ENCODE data around the gene SERPINI1.
A peak's percentile ranks its signal among the peaks of the same experiment; 100 is the strongest.

The SERPINI1 gene

DNA sequence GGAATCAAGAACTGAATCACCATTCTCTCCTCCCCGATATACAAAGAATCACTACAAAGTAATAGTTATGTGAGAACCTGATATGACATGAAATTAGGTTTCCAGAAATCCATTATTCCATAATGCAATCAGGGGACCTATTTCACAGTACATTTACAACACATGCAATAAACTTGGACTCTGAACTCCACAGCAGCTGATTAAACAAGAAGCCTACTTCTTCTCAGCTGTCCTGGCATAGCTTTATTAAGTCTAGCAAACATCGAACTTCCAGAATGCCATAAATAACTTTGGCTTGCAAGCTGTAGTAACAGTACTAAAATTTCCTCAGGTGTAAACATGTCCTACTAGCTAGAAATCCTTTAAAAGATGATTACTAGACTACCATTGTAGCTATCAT lies 18.6 kb upstream of the SERPINI1 start:
- H3K9me3 ChIP-seq (ENCODE audit: control insufficient read depth, insufficient read depth, low read length), result 0 out of 2 replicates have a peak, but pooled peaks cover 5% of the 10 kb centered on the region
- H3K27ac ChIP-seq (ENCODE audit: low read depth, low read length), result no peak overlapping the region
- no peaks in the 10 kb centered on the region for H3K27me3 ChIP-seq (ENCODE audit: control insufficient read depth, insufficient read depth, low read length)
- H3K9ac ChIP-seq (ENCODE audit: low read depth, low read length), result no peak overlapping the region
- H3K4me3 ChIP-seq (ENCODE audit: low read depth, low read length), result no peak overlapping the region
- no peaks in the 10 kb centered on the region for H3K4me1 ChIP-seq (ENCODE audit: control insufficient read depth, insufficient read depth, low read length)
- peaks cover 46% of the 10 kb centered on the region for H3K36me3 ChIP-seq (ENCODE audit: control insufficient read depth, insufficient read depth, low read length)

DNA sequence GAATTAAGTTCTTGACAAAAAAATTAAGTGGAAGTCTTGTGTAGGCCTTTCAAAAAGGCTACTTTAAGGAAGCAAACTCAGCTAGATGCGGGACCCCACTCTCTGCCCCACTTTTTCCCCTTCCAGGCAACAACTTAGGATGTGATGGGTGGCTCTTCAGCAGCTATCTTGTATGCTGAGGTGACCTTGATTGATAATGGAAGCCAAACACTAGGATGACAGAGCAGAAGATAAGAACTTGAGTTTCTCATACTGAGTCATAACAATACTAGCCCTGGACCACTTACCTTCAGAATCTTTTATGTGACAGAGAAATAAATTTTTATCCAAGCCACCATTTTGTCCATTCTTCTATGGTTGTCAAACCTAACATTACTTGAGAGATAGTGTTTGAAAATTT lies 16.9 kb upstream of the SERPINI1 start:
- Histone ChIP-seq H3K9ac (ENCODE audit: low read depth, low read length) (no peak overlapping the region), H3K36me3 (ENCODE audit: control insufficient read depth, insufficient read depth, low read length) (peaks cover 48% of the 10 kb centered on the region), H3K4me3 (ENCODE audit: low read depth, low read length) (no peak overlapping the region), H3K27ac (ENCODE audit: low read depth, low read length) (no peak overlapping the region), H3K9me3 (ENCODE audit: control insufficient read depth, insufficient read depth, low read length) (0 out of 2 replicates have a peak, but pooled peaks cover 6% of the 10 kb centered on the region), H3K4me1 (ENCODE audit: control insufficient read depth, insufficient read depth, low read length) (peaks cover 5% of the 10 kb centered on the region), H3K27me3 (ENCODE audit: control insufficient read depth, insufficient read depth, low read length) (no peaks in the 10 kb centered on the region)

- Histone ChIP-seq H3K27ac (ENCODE audit: low read depth, low read length) (no peak overlapping the region), H3K9ac (ENCODE audit: low read depth, low read length) (no peak overlapping the region), H3K9me3 (ENCODE audit: control insufficient read depth, insufficient read depth, low read length) (0 out of 2 replicates have a peak, but pooled peaks cover 6% of the 10 kb centered on the region), H3K4me1 (ENCODE audit: control insufficient read depth, insufficient read depth, low read length) (peaks cover 27% of the 10 kb centered on the region), H3K27me3 (ENCODE audit: control insufficient read depth, insufficient read depth, low read length) (no peaks in the 10 kb centered on the region), H3K4me3 (ENCODE audit: low read depth, low read length) (no peak overlapping the region), H3K36me3 (ENCODE audit: control insufficient read depth, insufficient read depth, low read length) (peaks cover 26% of the 10 kb centered on the region)
Observed at GRCh38 chr3:167723025-167723512, 12.5 kb upstream of the SERPINI1 start.

DNA sequence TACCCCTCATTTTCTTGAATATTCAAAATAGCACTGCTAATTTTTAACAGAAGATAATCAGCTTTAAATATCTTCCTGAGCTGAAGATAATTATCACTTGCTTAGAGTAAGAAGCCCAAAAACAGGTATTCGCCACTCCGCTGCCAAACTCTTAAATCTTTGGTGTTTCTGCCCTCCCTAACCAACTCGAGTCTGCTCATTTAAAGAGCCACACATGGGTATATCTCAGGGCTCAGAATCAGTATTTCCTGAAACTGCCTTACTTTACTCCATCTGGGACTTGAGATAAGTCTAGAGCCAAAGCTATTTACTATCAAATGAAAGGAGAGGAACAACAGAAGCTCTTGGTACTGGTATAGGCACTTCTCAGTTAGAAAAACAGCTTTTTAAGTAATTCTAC lies 11.6 kb upstream of the SERPINI1 start:
- Histone ChIP-seq H3K9me3 (ENCODE audit: control insufficient read depth, insufficient read depth, low read length) (0 out of 2 replicates have a peak, but pooled peaks cover 6% of the 10 kb centered on the region), H3K4me3 (ENCODE audit: low read depth, low read length) (no peak overlapping the region), H3K27ac (ENCODE audit: low read depth, low read length) (peak overlapping the region; percentile 50), H3K36me3 (ENCODE audit: control insufficient read depth, insufficient read depth, low read length) (peaks cover 18% of the 10 kb centered on the region), H3K9ac (ENCODE audit: low read depth, low read length) (no peak overlapping the region), H3K27me3 (ENCODE audit: control insufficient read depth, insufficient read depth, low read length) (no peaks in the 10 kb centered on the region), H3K4me1 (ENCODE audit: control insufficient read depth, insufficient read depth, low read length) (peaks cover 35% of the 10 kb centered on the region)

DNA sequence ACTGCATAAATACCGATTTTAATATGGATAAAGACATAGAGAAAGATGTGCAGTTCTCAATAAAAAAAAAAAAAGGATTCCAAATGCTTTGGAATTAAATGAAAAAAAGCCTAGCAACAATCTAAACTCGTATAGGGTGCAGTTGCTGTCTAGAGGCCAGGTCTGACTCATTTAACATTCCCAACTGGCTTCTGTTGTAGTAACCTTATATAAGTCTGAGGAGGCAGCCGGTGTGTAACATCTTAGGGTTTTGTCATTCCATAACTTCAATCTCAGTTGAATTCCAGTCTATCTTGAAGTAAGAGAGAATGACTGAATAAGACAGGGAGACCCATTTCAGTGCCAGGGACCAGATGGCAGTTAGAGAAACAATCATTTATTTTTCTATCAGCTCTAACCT lies 7.3 kb upstream of the SERPINI1 start:
- H3K27ac ChIP-seq (ENCODE audit: low read depth, low read length), result no peak overlapping the region
- no peak overlapping the region for H3K4me3 ChIP-seq (ENCODE audit: low read depth, low read length)
- peaks cover 67% of the 10 kb centered on the region for H3K4me1 ChIP-seq (ENCODE audit: control insufficient read depth, insufficient read depth, low read length)
- H3K9ac ChIP-seq (ENCODE audit: low read depth, low read length), result 0 out of 2 replicates have a peak overlapping the region, but pooled peaks have one; percentile 18
- H3K9me3 ChIP-seq (ENCODE audit: control insufficient read depth, insufficient read depth, low read length), result no peaks in the 10 kb centered on the region
- no peaks in the 10 kb centered on the region for H3K27me3 ChIP-seq (ENCODE audit: control insufficient read depth, insufficient read depth, low read length)
- H3K36me3 ChIP-seq (ENCODE audit: control insufficient read depth, insufficient read depth, low read length), result 0 out of 2 replicates have a peak, but pooled peaks cover 7% of the 10 kb centered on the region

DNA sequence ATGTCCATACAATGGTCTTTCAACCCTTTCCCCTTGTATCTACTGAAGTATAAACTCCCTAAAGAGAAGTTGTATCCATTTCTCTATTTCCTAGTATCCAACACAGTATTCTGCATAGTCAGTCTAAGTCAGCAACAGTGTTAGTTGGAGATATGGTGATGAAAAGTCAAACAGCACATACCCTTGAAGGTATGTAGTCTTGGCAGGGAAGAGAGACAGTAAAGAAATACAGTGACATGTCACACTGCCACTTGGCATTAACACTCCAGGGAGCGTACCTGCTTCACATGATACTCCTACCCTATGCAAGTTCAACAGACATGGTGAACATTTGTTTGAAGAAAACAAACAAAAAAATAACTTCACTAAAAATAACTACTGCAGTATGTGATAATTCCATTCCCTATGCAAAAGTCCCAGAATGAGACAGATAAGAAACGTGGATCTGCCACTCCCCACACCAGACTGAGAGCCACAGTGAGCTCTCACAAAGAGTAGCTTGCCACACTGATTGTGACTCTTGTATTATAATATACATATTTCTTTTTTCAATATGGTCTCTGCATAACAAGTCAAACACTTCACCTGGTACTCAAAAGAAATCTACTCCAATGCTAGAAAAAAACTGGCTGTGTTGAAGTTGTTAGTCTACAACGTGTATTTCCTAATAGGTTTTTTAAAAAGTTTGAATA lies 6.7 kb upstream of the SERPINI1 start:
- Histone ChIP-seq H3K9me3 (ENCODE audit: control insufficient read depth, insufficient read depth, low read length) (no peaks in the 10 kb centered on the region), H3K27ac (ENCODE audit: low read depth, low read length) (no peak overlapping the region), H3K27me3 (ENCODE audit: control insufficient read depth, insufficient read depth, low read length) (no peaks in the 10 kb centered on the region), H3K36me3 (ENCODE audit: control insufficient read depth, insufficient read depth, low read length) (0 out of 2 replicates have a peak, but pooled peaks cover 7% of the 10 kb centered on the region), H3K9ac (ENCODE audit: low read depth, low read length) (0 out of 2 replicates have a peak overlapping the region, but pooled peaks have one; percentile 18), H3K4me1 (ENCODE audit: control insufficient read depth, insufficient read depth, low read length) (peaks cover 62% of the 10 kb centered on the region), H3K4me3 (ENCODE audit: low read depth, low read length) (no peak overlapping the region)

DNA sequence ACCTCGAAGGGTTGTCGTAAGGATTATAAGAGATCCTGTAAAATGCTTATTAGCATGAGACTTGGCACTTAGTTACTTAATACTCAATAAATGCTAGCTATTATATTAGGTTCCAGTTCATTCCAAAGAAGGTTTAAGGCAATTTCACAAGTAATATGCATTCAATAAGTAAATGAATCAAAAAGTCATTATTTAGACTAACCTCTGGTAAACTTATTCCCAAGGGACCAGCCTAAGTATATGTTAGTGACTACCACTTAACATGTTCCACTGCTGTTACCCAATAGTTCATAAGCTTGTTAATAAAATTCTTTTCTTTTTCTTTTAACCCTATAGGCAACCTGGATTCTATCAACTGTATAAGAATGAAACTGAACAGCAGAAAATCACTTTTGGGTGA lies 5.9 kb upstream of the SERPINI1 start:
- no peaks in the 10 kb centered on the region for H3K27me3 ChIP-seq (ENCODE audit: control insufficient read depth, insufficient read depth, low read length)
- H3K4me3 ChIP-seq (ENCODE audit: low read depth, low read length), result no peak overlapping the region
- H3K9me3 ChIP-seq (ENCODE audit: control insufficient read depth, insufficient read depth, low read length), result no peaks in the 10 kb centered on the region
- no peak overlapping the region for H3K27ac ChIP-seq (ENCODE audit: low read depth, low read length)
- H3K4me1 ChIP-seq (ENCODE audit: control insufficient read depth, insufficient read depth, low read length), result peaks cover 56% of the 10 kb centered on the region
- 0 out of 2 replicates have a peak, but pooled peaks cover 7% of the 10 kb centered on the region for H3K36me3 ChIP-seq (ENCODE audit: control insufficient read depth, insufficient read depth, low read length)
- no peak overlapping the region for H3K9ac ChIP-seq (ENCODE audit: low read depth, low read length)

- H3K4me1 ChIP-seq (ENCODE audit: control insufficient read depth, insufficient read depth, low read length), result peaks cover 53% of the 10 kb centered on the region
- no peak overlapping the region for H3K27ac ChIP-seq (ENCODE audit: low read depth, low read length)
- no peak overlapping the region for H3K4me3 ChIP-seq (ENCODE audit: low read depth, low read length)
- H3K36me3 ChIP-seq (ENCODE audit: control insufficient read depth, insufficient read depth, low read length), result 0 out of 2 replicates have a peak, but pooled peaks cover 7% of the 10 kb centered on the region
- no peaks in the 10 kb centered on the region for H3K9me3 ChIP-seq (ENCODE audit: control insufficient read depth, insufficient read depth, low read length)
- H3K9ac ChIP-seq (ENCODE audit: low read depth, low read length), result no peak overlapping the region
- H3K27me3 ChIP-seq (ENCODE audit: control insufficient read depth, insufficient read depth, low read length), result no peaks in the 10 kb centered on the region
Observed at GRCh38 chr3:167731393-167731792, 4.1 kb upstream of the SERPINI1 start.

- H3K4me1 ChIP-seq (ENCODE audit: control insufficient read depth, insufficient read depth, low read length), result peaks cover 51% of the 10 kb centered on the region
- H3K27me3 ChIP-seq (ENCODE audit: control insufficient read depth, insufficient read depth, low read length), result no peaks in the 10 kb centered on the region
- H3K9me3 ChIP-seq (ENCODE audit: control insufficient read depth, insufficient read depth, low read length), result no peaks in the 10 kb centered on the region
- H3K27ac ChIP-seq (ENCODE audit: low read depth, low read length), result no peak overlapping the region
- H3K36me3 ChIP-seq (ENCODE audit: control insufficient read depth, insufficient read depth, low read length), result 0 out of 2 replicates have a peak, but pooled peaks cover 7% of the 10 kb centered on the region
- H3K4me3 ChIP-seq (ENCODE audit: low read depth, low read length), result peak overlapping the region; percentile 94
- no peak overlapping the region for H3K9ac ChIP-seq (ENCODE audit: low read depth, low read length)
Observed at GRCh38 chr3:167732313-167733065, 3.0 kb upstream of the SERPINI1 start.

GRCh38 chr3:167733961-167734497 lies 1.5 kb upstream of the SERPINI1 start:
- Histone ChIP-seq H3K27ac (ENCODE audit: low read depth, low read length) (peak overlapping the region; percentile 93), H3K36me3 (ENCODE audit: control insufficient read depth, insufficient read depth, low read length) (0 out of 2 replicates have a peak, but pooled peaks cover 7% of the 10 kb centered on the region), H3K4me1 (ENCODE audit: control insufficient read depth, insufficient read depth, low read length) (peaks cover 40% of the 10 kb centered on the region), H3K27me3 (ENCODE audit: control insufficient read depth, insufficient read depth, low read length) (no peaks in the 10 kb centered on the region), H3K9me3 (ENCODE audit: control insufficient read depth, insufficient read depth, low read length) (no peaks in the 10 kb centered on the region), H3K9ac (ENCODE audit: low read depth, low read length) (peak overlapping the region; percentile 92), H3K4me3 (ENCODE audit: low read depth, low read length) (peak overlapping the region; percentile 94)
